Heart left ventricle (tissue), 13 donors: ENCODE results near the gene SLC32A1.

Experiments used
- POLR2A ChIP-seq, 2 donors: fragments of 450-650 bp; IDR thresholded peaks; one replicate each; pipeline ENCODE4 v1.6.1; 2017; ENCODE audit warnings: antibody characterized with exemption in 2 of 2, mild to moderate bottlenecking in 2 of 2, moderate library complexity in 2 of 2
- TF ChIP-seq, protein P1 (sequence below), 12 donors: fragments of 200-600 bp; sonication (generic) in 4 of 12; IDR thresholded peaks; one replicate each; pipeline versions ENCODE4 v1.5.0 to v1.8.0; 2018 to 2022; ENCODE audit warnings: antibody characterized with exemption in 12 of 12, mild to moderate bottlenecking in 5 of 12
- donor health status: ischemic (EF 13 %, LVEDD 7.1; RV severe dilation, severe dysfunction).
- donor health status: DM: no; HTN: yes; CAD: no.
- donor health status: DM: no; HTN: no; CAD: no.
- donor health status: ischemic (EF 25% LVEDD 6.9; RV normal size, moderate dysfunction).
- donor health status: ischemic (EF 25% LVEDD 5.7; RV mildly dilated, moderate dysfunction).
- donor health status: ischemic (EF 35%, LVEDD 5.7; RV mildly dilated, moderate dysfunction).
- donor health status: nonischemic (EF 11% LVEDD 7.7; RV severe dilation, severe dysfunction).
- donor health status: DM: yes; HTN: yes; CAD: no.
- donor health status: PGD.
- donor health status: ischemic (EF 29% LVEDD 5.4; RV normal size, mild dysfunction).
- donor health status: nonischemic (EF 23%, LVEDD 6.1; RV moderate dilation, normal function).

DNA sequence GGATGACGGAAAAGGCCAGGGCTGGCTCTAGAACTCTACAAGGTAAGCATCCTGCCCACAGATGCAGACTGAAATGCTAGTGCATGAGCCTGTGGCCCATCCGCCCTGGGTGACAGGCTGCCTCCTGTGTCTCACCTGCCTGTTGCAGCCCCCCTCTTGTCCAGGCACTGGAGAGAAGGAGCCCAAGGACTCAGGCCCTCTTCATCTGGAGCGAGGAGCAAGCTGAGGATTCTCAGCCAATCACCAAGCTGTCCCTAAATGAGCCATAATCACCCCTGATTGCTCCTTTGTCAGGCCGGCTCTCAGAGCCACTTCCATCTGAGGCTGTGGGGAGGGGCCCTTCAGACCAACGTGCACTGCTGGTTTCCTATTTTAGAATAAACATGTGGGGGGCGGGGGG, 10.0 kb upstream of the SLC32A1 start:
- TF ChIP-seq, protein P1, sequence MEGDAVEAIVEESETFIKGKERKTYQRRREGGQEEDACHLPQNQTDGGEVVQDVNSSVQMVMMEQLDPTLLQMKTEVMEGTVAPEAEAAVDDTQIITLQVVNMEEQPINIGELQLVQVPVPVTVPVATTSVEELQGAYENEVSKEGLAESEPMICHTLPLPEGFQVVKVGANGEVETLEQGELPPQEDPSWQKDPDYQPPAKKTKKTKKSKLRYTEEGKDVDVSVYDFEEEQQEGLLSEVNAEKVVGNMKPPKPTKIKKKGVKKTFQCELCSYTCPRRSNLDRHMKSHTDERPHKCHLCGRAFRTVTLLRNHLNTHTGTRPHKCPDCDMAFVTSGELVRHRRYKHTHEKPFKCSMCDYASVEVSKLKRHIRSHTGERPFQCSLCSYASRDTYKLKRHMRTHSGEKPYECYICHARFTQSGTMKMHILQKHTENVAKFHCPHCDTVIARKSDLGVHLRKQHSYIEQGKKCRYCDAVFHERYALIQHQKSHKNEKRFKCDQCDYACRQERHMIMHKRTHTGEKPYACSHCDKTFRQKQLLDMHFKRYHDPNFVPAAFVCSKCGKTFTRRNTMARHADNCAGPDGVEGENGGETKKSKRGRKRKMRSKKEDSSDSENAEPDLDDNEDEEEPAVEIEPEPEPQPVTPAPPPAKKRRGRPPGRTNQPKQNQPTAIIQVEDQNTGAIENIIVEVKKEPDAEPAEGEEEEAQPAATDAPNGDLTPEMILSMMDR (IDR thresholded peaks at IDR 0.05) = no peak
- TF ChIP-seq POLR2A (IDR thresholded peaks at IDR 0.05) = no peak
